Naive thymus-derived CD4-positive, alpha-beta T cell (primary cell): ENCODE data around the gene GNG7. TPM values are rescaled to one million over a fixed set of nuclear protein-coding genes. Genes with fewer than 3 reads are reported as not detected.

Experiments used
- ATAC-seq: fragments of 150-1000 bp; cut with Tn5 transposase; 2 replicates; pipeline ENCODE4 v1.10.0; 2021; ENCODE audit warnings: mild to moderate bottlenecking, moderate library complexity
- CTCF ChIA-PET: fragments of 350-600 bp; sonication (Branson Sonifier 250); formaldehyde crosslinking; loops from one replicate; lab custom pipeline; 2021; ENCODE audit warnings: antibody characterized with exemption; lab: Charles Lee
- POLR2A ChIA-PET: fragments of 350-600 bp; sonication (Branson Sonifier 250); formaldehyde crosslinking; loops from one replicate; lab custom pipeline; 2021; ENCODE audit warnings: antibody characterized with exemption, inconsistent platforms; lab: Charles Lee
- DNase-seq, 9 donors: peaks; one replicate each; pipeline versions ENCODE4 v3.0.0 to v3.0.0-alpha.2; 2020 to 2022; ENCODE audit warnings: mixed read lengths in 1 of 9
- H3K27ac ChIP-seq: one replicate; pipeline ENCODE4 v1.7.0; 2013; ENCODE audit warnings: mild to moderate bottlenecking, low read depth, low read length, moderate library complexity
- H3K27me3 ChIP-seq, 2 donors: one replicate each; pipeline ENCODE4 v1.7.0; 2013; ENCODE audit warnings: low read length in 2 of 2, mild to moderate bottlenecking in 2 of 2, moderate library complexity in 2 of 2; ENCODE audit not compliant: control insufficient read depth in 2 of 2, insufficient read depth in 2 of 2
- H3K36me3 ChIP-seq, 3 experiments: 1 replicate in 2 of 3; 2 replicates in 1 of 3; pipeline ENCODE4 v1.7.0; 2013; ENCODE audit warnings: low read length in 3 of 3, mild to moderate bottlenecking in 3 of 3, moderate library complexity in 1 of 3; ENCODE audit not compliant: insufficient read depth in 3 of 3, control insufficient read depth in 2 of 3
- H3K4me1 ChIP-seq, 2 donors: one replicate each; pipeline ENCODE4 v1.7.0; 2013; ENCODE audit warnings: low read length in 2 of 2, mild to moderate bottlenecking in 2 of 2, moderate library complexity in 1 of 2; ENCODE audit not compliant: control insufficient read depth in 2 of 2, insufficient read depth in 2 of 2
- H3K4me3 ChIP-seq: 2 replicates; pipeline ENCODE4 v1.7.0; 2013; ENCODE audit warnings: mild to moderate bottlenecking, low read length
- H3K9me3 ChIP-seq, 3 experiments: 1 replicate in 2 of 3; 2 replicates in 1 of 3; pipeline ENCODE4 v1.7.0; 2013; ENCODE audit warnings: low read length in 3 of 3; ENCODE audit not compliant: control insufficient read depth in 2 of 3
- H3K27ac Mint-ChIP-seq, 9 donors: one replicate each; pipeline ENCODE4 v1.8.0; 2020 to 2022; ENCODE audit warnings: mixed read lengths in 9 of 9, mild to moderate bottlenecking in 8 of 9, moderate library complexity in 5 of 9, inconsistent platforms in 2 of 9
- H3K27me3 Mint-ChIP-seq, 5 donors: one replicate each; pipeline ENCODE4 v1.8.0; 2021 to 2022; ENCODE audit warnings: mixed read lengths in 5 of 5, mild to moderate bottlenecking in 1 of 5
- H3K36me3 Mint-ChIP-seq, 5 donors: one replicate each; pipeline ENCODE4 v1.8.0; 2020 to 2022; ENCODE audit warnings: mixed read lengths in 5 of 5, mild to moderate bottlenecking in 3 of 5, inconsistent platforms in 1 of 5
- H3K4me1 Mint-ChIP-seq, 7 donors: one replicate each; pipeline ENCODE4 v1.8.0; 2020 to 2022; ENCODE audit warnings: mixed read lengths in 7 of 7, mild to moderate bottlenecking in 3 of 7, inconsistent platforms in 1 of 7
- H3K4me3 Mint-ChIP-seq, 10 donors: one replicate each; pipeline ENCODE4 v1.8.0; 2020 to 2022; ENCODE audit warnings: mild to moderate bottlenecking in 10 of 10, mixed read lengths in 10 of 10, moderate library complexity in 6 of 10, inconsistent platforms in 2 of 10
- H3K9me3 Mint-ChIP-seq, 11 donors: one replicate each; pipeline ENCODE4 v1.8.0; 2020 to 2022; ENCODE audit warnings: mixed read lengths in 11 of 11, mild to moderate bottlenecking in 4 of 11, inconsistent platforms in 1 of 11, moderate library complexity in 1 of 11
- intact Hi-C, 2 donors: fragments of 100-400 bp; cut with micrococcal nuclease; formaldehyde crosslinking; loops; one replicate each; pipeline ENCODE4 v1.15.1; 2023
- polyA plus RNA-seq, 2 donors: library from polyadenylated mRNA; unstranded; fragments of 300-500 nt; fragmentation: Illumina TruSeq; gene quantifications; one replicate each; pipeline ENCODE4 v1.2.3, GENCODE V29; 2021
- total RNA-seq, 6 experiments: library from RNA in 5 of 6; stranded (reverse) in 5 of 6; gene quantifications; 1 replicate in 5 of 6; 2 replicates in 1 of 6; pipeline ENCODE4 v1.2.3 and lab custom pipeline; 2021 to 2026

The GNG7 gene
- total and polyA plus RNA-seq, 7 experiments from 2014 or later = 0.31 to 6.8 (median 4.7) TPM

DNA sequence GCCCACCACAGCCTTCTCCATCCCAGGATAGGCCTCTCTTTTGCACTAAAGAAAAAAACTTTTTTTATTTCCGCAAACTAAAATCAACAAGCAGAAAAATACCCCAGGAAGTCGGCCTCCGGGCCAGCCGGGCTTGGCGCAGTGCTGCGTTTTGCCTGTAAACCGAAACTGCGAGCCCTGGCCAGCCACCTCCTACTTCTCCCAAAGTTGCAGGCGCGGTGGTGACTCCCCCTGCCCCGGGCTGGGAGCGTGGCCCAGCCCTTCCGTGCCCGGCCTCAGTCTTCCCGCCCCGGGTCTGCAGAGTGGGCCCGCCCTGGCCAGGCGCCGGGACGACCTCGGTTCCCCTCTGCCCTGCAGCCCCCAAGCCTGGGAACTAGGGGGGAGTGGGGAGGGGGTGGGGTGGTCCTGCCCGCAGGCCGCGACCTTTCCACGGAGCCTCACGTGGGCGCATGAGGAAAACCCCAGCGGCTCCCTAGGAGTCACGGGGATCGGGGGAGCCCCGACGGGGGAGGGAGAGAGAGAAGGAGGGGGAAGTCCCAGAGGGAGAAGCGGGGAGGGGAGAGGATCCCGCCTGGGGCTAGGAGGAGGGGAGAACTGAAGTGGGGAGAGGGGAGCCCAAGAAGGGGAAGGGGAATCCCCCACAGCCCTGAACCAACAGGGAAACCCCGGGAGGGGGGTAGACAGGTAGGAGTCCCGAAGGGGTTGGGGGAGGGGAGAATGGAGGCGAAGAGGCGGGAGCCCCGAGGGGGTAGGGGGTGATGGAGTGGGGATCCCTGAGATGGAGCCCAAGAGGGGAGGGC is 223.5 kb downstream of the GNG7 start:
- Mint-ChIP-seq H3K4me1 (peaks cover 8 to 23% (median 19%) of the 10 kb centered on the region in 7 donors), H3K27ac (peak overlapping the region; percentile 86 to 96 (median 93)), H3K4me3 (peak overlapping the region; percentile 97 to 100 (median 99)), H3K36me3 (peaks cover 0 to 22% (median 6%) of the 10 kb centered on the region in 5 donors), H3K9me3 (peaks cover 0 to 31% (median 13%) of the 10 kb centered on the region in 11 donors), H3K27me3 (peaks cover 0 to 7% (median 0%) of the 10 kb centered on the region in 5 donors)
- H3K4me1 ChIP-seq = peaks cover 0 to 14% of the 10 kb centered on the region in 2 donors
- peak; percentile 46 to 83 (median 67) for DNase-seq
- H3K27ac ChIP-seq = peak overlapping the region; percentile 90
- peaks cover 0 to 16% (median 0%) of the 10 kb centered on the region in 3 experiments for H3K36me3 ChIP-seq
- intact Hi-C loops = loop anchor here (1.0 to 5.0 kb wide), 7 partner anchors 9 to 698 kb away; partner anchors contain the start of genes DOT1L (in 1 of the 2) and S1PR4 (in 1 of the 2)
- H3K9me3 ChIP-seq = peaks cover 0 to 19% (median 0%) of the 10 kb centered on the region in 3 experiments
- ATAC-seq = peak; percentile 26
- POLR2A ChIA-PET = interaction anchor here (0.8 to 7.4 kb wide), 20 partner anchors 10 to 159 kb away, joined by 3 to 415 read pairs (median 30); partner anchors contain the start of gene LMNB2
- no peaks in the 10 kb centered on the region for H3K27me3 ChIP-seq
- CTCF ChIA-PET = interaction anchor here (0.8 to 6.7 kb wide), 6 partner anchors 29 to 158 kb away, joined by 3 to 78 read pairs (median 10); no protein-coding TSS in a partner anchor
- peak overlapping the region; percentile 91 for H3K4me3 ChIP-seq

DNA sequence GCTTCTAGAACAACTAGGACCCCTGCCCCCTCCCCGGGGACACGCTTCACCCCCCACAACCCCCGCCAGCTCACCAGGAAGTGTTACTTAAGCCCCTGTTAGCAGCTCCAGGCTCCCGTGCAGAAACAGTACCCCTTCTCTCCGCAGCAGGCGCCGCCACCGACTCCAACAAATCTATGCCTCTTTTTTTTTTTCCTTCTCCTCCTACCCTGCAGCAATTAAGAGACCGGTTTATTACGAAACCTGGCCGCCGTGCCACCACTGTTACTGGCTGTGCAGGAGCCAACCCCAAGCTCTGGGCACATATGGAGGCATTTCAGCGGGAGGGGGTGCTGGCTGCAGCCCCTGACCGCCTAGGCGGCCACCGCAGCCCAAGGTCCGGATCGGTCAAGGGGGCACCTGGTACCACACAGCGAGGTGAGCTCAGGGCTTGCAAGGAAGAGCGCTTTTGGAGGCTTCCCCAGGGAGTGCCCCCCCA is 224.2 kb downstream of the GNG7 start:
- ChIA-PET CTCF (interaction anchor here (0.6 to 6.7 kb wide), 9 partner anchors 27 to 198 kb away, joined by 3 to 78 read pairs (median 4); no protein-coding TSS in a partner anchor), POLR2A (interaction anchor here (0.6 to 7.4 kb wide), 22 partner anchors 10 to 1650 kb away, joined by 3 to 415 read pairs (median 24); partner anchors contain the start of gene LMNB2)
- Histone ChIP-seq H3K27ac (peak overlapping the region; percentile 90), H3K36me3 (peaks cover 0 to 16% (median 0%) of the 10 kb centered on the region in 3 experiments), H3K4me1 (peaks cover 0 to 14% of the 10 kb centered on the region in 2 donors), H3K9me3 (peaks cover 0 to 13% (median 0%) of the 10 kb centered on the region in 3 experiments), H3K27me3 (no peaks in the 10 kb centered on the region), H3K4me3 (peak overlapping the region; percentile 91)
- Mint-ChIP-seq H3K36me3 (peaks cover 0 to 19% (median 6%) of the 10 kb centered on the region in 5 donors), H3K4me3 (peak overlapping the region; percentile 97 to 100 (median 99)), H3K9me3 (peaks cover 0 to 27% (median 9%) of the 10 kb centered on the region in 11 donors), H3K27ac (peak overlapping the region; percentile 86 to 96 (median 93)), H3K4me1 (peaks cover 7 to 23% (median 19%) of the 10 kb centered on the region in 7 donors), H3K27me3 (peaks cover 0 to 7% (median 0%) of the 10 kb centered on the region in 5 donors)
- DNase-seq = peak; percentile 29 to 76 (median 64)
- intact Hi-C loops = loop anchor here (1.0 to 5.0 kb wide), 7 partner anchors 10 to 699 kb away; partner anchors contain the start of genes DOT1L (in 1 of the 2) and S1PR4 (in 1 of the 2)
- peak; percentile 11 for ATAC-seq

DNA sequence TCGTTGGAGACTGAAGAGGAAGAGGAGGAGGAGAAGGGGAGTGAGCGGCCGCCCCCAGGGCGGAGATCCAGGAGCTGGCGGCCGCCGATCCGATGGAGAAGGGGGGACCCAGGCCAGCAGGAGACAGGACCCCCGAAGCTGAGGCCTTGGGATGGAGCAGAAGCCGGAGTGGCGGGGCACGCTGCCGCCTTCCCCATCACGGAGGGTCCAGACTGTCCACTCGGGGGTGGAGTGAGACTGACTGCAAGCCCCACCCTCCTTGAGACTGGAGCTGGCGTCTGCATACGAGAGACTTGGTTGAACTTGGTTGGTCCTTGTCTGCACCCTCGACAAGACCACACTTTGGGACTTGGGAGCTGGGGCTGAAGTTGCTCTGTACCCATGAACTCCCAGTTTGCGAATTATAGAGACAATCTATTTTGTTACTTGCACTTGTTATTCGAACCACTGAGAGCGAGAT is 224.7 kb downstream of the GNG7 start:
- peak in 2 of 9 donors; percentile 21 to 53 for DNase-seq
- ATAC-seq = no peak
- POLR2A ChIA-PET = interaction anchor here (0.6 to 7.4 kb wide), 21 partner anchors 11 to 1650 kb away, joined by 3 to 415 read pairs (median 25); partner anchors contain the start of genes LMNB2 and TIMM13

DNA sequence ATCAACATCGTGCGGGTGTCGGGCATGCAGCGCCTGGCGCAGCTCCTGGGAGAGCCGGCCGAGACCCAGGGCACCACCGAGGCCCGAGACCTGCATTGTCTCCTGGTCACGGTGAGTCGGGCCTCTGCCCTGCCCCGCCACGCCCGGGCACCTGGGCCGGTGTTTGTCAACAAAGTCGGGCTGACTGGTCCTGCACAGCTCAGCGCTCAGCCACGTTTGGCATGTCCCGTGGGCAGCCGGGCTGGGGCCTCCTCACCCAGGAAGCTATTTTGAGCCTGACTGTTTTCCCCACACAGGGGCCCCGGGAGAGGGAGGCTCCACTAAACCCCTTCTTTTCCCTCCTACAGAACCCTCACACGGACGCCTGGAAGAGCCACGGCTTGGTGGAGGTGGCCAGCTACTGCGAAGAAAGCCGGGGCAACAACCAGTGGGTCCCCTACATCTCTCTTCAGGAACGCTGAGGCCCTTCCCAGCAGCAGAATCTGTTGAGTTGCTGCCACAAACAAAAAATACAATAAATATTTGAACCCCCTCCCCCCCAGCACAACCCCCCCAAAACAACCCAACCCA is 225.3 kb downstream of the GNG7 start:
- DNase-seq = peak in 1 of 9 donors; percentile 24

More for the DNA sequence above, 224.7 kb downstream of the GNG7 start:
- Mint-ChIP-seq H3K4me1 (peaks cover 7 to 23% (median 19%) of the 10 kb centered on the region in 7 donors), H3K27me3 (peaks cover 0 to 7% (median 0%) of the 10 kb centered on the region in 5 donors), H3K4me3 (peak overlapping the region; percentile 97 to 100 (median 99)), H3K27ac (peak overlapping the region; percentile 86 to 98 (median 95)), H3K36me3 (peaks cover 0 to 19% (median 6%) of the 10 kb centered on the region in 5 donors), H3K9me3 (peaks cover 0 to 22% (median 5%) of the 10 kb centered on the region in 11 donors)
- CTCF ChIA-PET = interaction anchor here (0.6 to 6.7 kb wide), 9 partner anchors 28 to 197 kb away, joined by 3 to 78 read pairs (median 4); no protein-coding TSS in a partner anchor
- Histone ChIP-seq H3K9me3 (peaks cover 0 to 8% (median 0%) of the 10 kb centered on the region in 3 experiments), H3K4me1 (peaks cover 0 to 14% of the 10 kb centered on the region in 2 donors), H3K27me3 (no peaks in the 10 kb centered on the region), H3K36me3 (peaks cover 0 to 16% (median 0%) of the 10 kb centered on the region in 3 experiments), H3K27ac (peak overlapping the region; percentile 90), H3K4me3 (peak overlapping the region; percentile 91)
- intact Hi-C loops = loop anchor here (1.0 to 5.0 kb wide), 8 partner anchors 11 to 700 kb away; partner anchors contain the start of genes DOT1L (in 1 of the 2), S1PR4 (in 1 of the 2) and THOP1 (in 1 of the 2)

DNA sequence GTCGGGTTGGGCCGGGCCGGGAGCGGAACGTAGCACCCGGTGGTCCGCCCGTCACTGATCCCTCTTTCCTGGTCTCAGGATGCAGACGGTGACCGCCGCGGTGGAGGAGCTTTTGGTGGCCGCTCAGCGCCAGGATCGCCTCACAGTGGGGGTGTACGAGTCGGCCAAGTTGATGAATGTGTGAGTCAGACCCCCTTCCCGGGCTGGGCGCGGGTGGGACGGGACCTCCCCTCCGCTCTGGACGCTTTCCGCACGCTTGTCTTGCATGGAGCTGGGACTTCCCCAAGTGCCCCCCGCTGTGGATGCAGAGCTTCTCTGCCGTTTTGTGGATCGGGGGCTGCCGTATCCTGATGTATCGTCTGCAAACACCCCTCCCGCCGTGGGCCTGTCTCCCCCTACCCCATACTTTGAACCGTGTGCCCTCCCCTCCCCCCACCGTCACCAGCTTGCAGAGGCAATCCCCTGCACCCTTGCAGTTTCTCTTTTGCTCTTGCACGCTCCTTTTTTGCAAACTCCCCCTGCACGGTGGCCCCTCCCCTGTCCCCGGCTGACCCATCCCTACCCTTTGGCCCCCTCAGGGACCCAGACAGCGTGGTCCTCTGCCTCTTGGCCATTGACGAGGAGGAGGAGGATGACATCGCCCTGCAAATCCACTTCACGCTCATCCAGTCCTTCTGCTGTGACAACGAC is 225.9 kb downstream of the GNG7 start:
- H3K4me3 ChIP-seq = peak overlapping the region; percentile 91
- CTCF ChIA-PET = interaction anchor here (0.5 to 6.7 kb wide), 21 partner anchors 11 to 262 kb away, joined by 3 to 78 read pairs (median 5); no protein-coding TSS in a partner anchor
- H3K4me3 Mint-ChIP-seq = peak overlapping the region; percentile 97 to 100 (median 99)
- DNase-seq (peak; percentile 38 to 77 (median 67)), ATAC-seq (no peak)
- H3K27me3 Mint-ChIP-seq = peaks cover 0 to 7% (median 0%) of the 10 kb centered on the region in 5 donors
- no peaks in the 10 kb centered on the region for H3K9me3 ChIP-seq
- POLR2A ChIA-PET = interaction anchor here (0.6 to 7.4 kb wide), 52 partner anchors 8 to 1590 kb away, joined by 3 to 415 read pairs (median 6); partner anchors contain the start of genes AP3D1, CIRBP, IZUMO4 and LMNB2
- no peaks in the 10 kb centered on the region for H3K27me3 ChIP-seq
- H3K36me3 Mint-ChIP-seq = peaks cover 0 to 19% (median 6%) of the 10 kb centered on the region in 5 donors
- H3K36me3 ChIP-seq = peaks cover 0 to 16% (median 0%) of the 10 kb centered on the region in 3 experiments
- peak overlapping the region; percentile 92 to 99 (median 96) for H3K27ac Mint-ChIP-seq
- peaks cover 0 to 15% (median 0%) of the 10 kb centered on the region in 11 donors for H3K9me3 Mint-ChIP-seq
- peaks cover 0 to 14% of the 10 kb centered on the region in 2 donors for H3K4me1 ChIP-seq
- intact Hi-C loops = loop anchor here (1.0 to 5.0 kb wide), 8 partner anchors 27 to 701 kb away; partner anchors contain the start of genes TIMM13 (in 2 of the 2), DOT1L (in 1 of the 2), PLEKHJ1 (in 1 of the 2) and S1PR4 (in 1 of the 2)
- peak overlapping the region; percentile 90 for H3K27ac ChIP-seq
- H3K4me1 Mint-ChIP-seq = peaks cover 7 to 23% (median 19%) of the 10 kb centered on the region in 7 donors

More for the DNA sequence above, 225.3 kb downstream of the GNG7 start:
- no peak for ATAC-seq
- Mint-ChIP-seq H3K4me1 (peaks cover 7 to 23% (median 19%) of the 10 kb centered on the region in 7 donors), H3K27me3 (peaks cover 0 to 7% (median 0%) of the 10 kb centered on the region in 5 donors), H3K9me3 (peaks cover 0 to 18% (median 0%) of the 10 kb centered on the region in 11 donors), H3K36me3 (peaks cover 0 to 19% (median 6%) of the 10 kb centered on the region in 5 donors), H3K27ac (peak overlapping the region; percentile 92 to 99 (median 96)), H3K4me3 (peak overlapping the region; percentile 97 to 100 (median 99))
- peak overlapping the region; percentile 91 for H3K4me3 ChIP-seq
- ChIA-PET CTCF (interaction anchor here (0.5 to 6.7 kb wide), 12 partner anchors 10 to 159 kb away, joined by 3 to 78 read pairs (median 6); no protein-coding TSS in a partner anchor), POLR2A (interaction anchor here (0.6 to 7.4 kb wide), 34 partner anchors 11 to 1651 kb away, joined by 3 to 415 read pairs (median 12); partner anchors contain the start of genes LMNB2 and TIMM13)
- peaks cover 0 to 3% (median 0%) of the 10 kb centered on the region in 3 experiments for H3K9me3 ChIP-seq
- peaks cover 0 to 16% (median 0%) of the 10 kb centered on the region in 3 experiments for H3K36me3 ChIP-seq
- intact Hi-C loops = loop anchor here in 1 of 2 donors (2.0 to 5.0 kb wide), 4 partner anchors 210 to 700 kb away; partner anchors contain the start of genes DOT1L, S1PR4 and THOP1
- H3K4me1 ChIP-seq = peaks cover 0 to 14% of the 10 kb centered on the region in 2 donors
- peak overlapping the region; percentile 90 for H3K27ac ChIP-seq
- no peaks in the 10 kb centered on the region for H3K27me3 ChIP-seq
